GM18873 (cell line): Measurements from ENCODE around the gene IL27RA.

Experiments used
- ATAC-seq: cut with Tn5 transposase; IDR thresholded peaks from one replicate; pipeline ENCODE4 v1.9.1; 2021; ENCODE audit warnings: mild to moderate bottlenecking, moderate library complexity, moderate number of reproducible peaks; ENCODE audit not compliant: unreplicated experiment, low FRiP score

The IL27RA gene

GRCh38 chr19:14056741-14057356 is 25.3 kb downstream of the IL27RA start:
- no peak for ATAC-seq

GRCh38 chr19:14058182-14059092 is 26.9 kb downstream of the IL27RA start:
- ATAC-seq, result no peak

- no peak for ATAC-seq
These were observed 27.5 kb downstream of the IL27RA start for GRCh38 chr19:14059093-14059480.

- no peak for ATAC-seq
These were observed 28.1 kb downstream of the IL27RA start for GRCh38 chr19:14059652-14060155.

GRCh38 chr19:14061081-14061749 is 29.7 kb downstream of the IL27RA start:
- ATAC-seq, result no peak

GRCh38 chr19:14061751-14062557 is 30.4 kb downstream of the IL27RA start, which contains the start of gene PALM3:
Gene PALM3, minus strand, starts transcription at chr19:14062076. Its CDS starts 96 bp downstream, at chr19:14061980.
- no peak for ATAC-seq

- no peak for ATAC-seq
These were observed 30.9 kb downstream of the IL27RA start for GRCh38 chr19:14062558-14062855.

- ATAC-seq, result no peak
These were observed 31.5 kb downstream of the IL27RA start for GRCh38 chr19:14063105-14063504.

- ATAC-seq, result no peak
These were observed 34.6 kb downstream of the IL27RA start for GRCh38 chr19:14066134-14066533.

- ATAC-seq, result no peak
These were observed 38.9 kb downstream of the IL27RA start for GRCh38 chr19:14070268-14071050.

- no peak for ATAC-seq
These were observed 41.1 kb downstream of the IL27RA start, which contains the start of gene MISP3 for GRCh38 chr19:14072535-14073260. Gene MISP3, plus strand, starts transcription at chr19:14072786. Its CDS starts 524 bp downstream, at chr19:14073310.

GRCh38 chr19:14073261-14073924 is 41.8 kb downstream of the IL27RA start:
- no peak for ATAC-seq

- ATAC-seq, result no peak
These were observed 42.6 kb downstream of the IL27RA start for GRCh38 chr19:14073925-14074838.

- ATAC-seq, result no peak
These were observed 46.8 kb downstream of the IL27RA start for GRCh38 chr19:14078411-14078810.

- peak; percentile 89 for ATAC-seq
These were observed 49.6 kb downstream of the IL27RA start for GRCh38 chr19:14080887-14081796.
